Stomach (tissue), 9 donors: ENCODE measurements around the gene ZNRF3. TPM values are rescaled to one million over a fixed set of nuclear protein-coding genes. Genes with fewer than 3 reads are reported as not detected.
"Not testable (repeated sequence)": the region's sequence is repeated elsewhere in the genome, so short reads cannot be mapped to it uniquely, and the experiment has no call there.

Experiments used
- DNase-seq, 2 donors: peaks; one replicate each; pipeline versions ENCODE4 v3.0.0 to v3.0.0-alpha.2; 2013 to 2019
- H3K27ac ChIP-seq, 5 donors: fragments of 200-600 bp in 4 of 5; sonication (generic) in 4 of 5; one replicate each; pipeline ENCODE4 v1.5.1; 2013 to 2019; ENCODE audit warnings: mild to moderate bottlenecking in 1 of 5, moderate library complexity in 1 of 5
- H3K27me3 ChIP-seq, 3 donors: fragments of 200-600 bp; sonication (generic); one replicate each; pipeline ENCODE4 v1.5.1; 2017 to 2019; ENCODE audit warnings: mixed run types in 1 of 3
- H3K36me3 ChIP-seq, 4 donors: fragments of 200-600 bp; sonication (generic); 1 replicate in 3 of 4; 2 replicates in 1 of 4; pipeline ENCODE4 v1.5.1; 2016 to 2019
- H3K4me1 ChIP-seq, 4 donors: fragments of 200-600 bp; sonication (generic); one replicate each; pipeline ENCODE4 v1.5.1; 2016 to 2019
- H3K4me3 ChIP-seq, 4 donors: fragments of 200-600 bp; sonication (generic) in 3 of 4; one replicate each; pipeline ENCODE4 v1.5.1; 2016 to 2019; ENCODE audit warnings: mild to moderate bottlenecking in 1 of 4
- H3K9me3 ChIP-seq, 4 donors: fragments of 200-600 bp; sonication (generic); one replicate each; pipeline ENCODE4 v1.5.1; 2016 to 2019
- CTCF ChIP-seq, 7 experiments: fragments of 450-650 bp in 4 of 7; fragments of 200-600 bp in 3 of 7; sonication (generic) in 3 of 7; IDR thresholded peaks; one replicate each; pipeline ENCODE4 v1.5.1; 2016 to 2019; ENCODE audit warnings: antibody characterized with exemption in 7 of 7, control low read depth in 2 of 7, mild to moderate bottlenecking in 1 of 7
- EP300 ChIP-seq: sonication (generic); formaldehyde crosslinking; IDR thresholded peaks from one replicate; pipeline ENCODE4 v1.6.1; 2017; ENCODE audit warnings: antibody characterized with exemption
- POLR2A ChIP-seq, 4 donors: fragments of 450-650 bp; IDR thresholded peaks; one replicate each; pipeline ENCODE4 v1.6.1; 2016; ENCODE audit warnings: antibody characterized with exemption in 4 of 4, control low read depth in 2 of 4, mild to moderate bottlenecking in 1 of 4, moderate library complexity in 1 of 4
- POLR2AphosphoS5 ChIP-seq, 3 donors: sonication (generic); formaldehyde crosslinking; IDR thresholded peaks; one replicate each; pipeline ENCODE4 v1.6.1; 2016; ENCODE audit warnings: antibody characterized with exemption in 3 of 3
- WGBS, 5 donors: extraction: QIAGEN DNeasy Blood & Tissue Kit in 3 of 5; methylation state at CpG; one replicate each; pipeline versions ENCODE4 v1.1.5 to v1.1.7; 2013 to 2018; 5-methylcytosine and 5-hydroxymethylcytosine counted together
- intact Hi-C: fragments of 100-400 bp; cut with DNase I; formaldehyde crosslinking; loops from one replicate; pipeline ENCODE4 v1.15.1; 2023; ENCODE audit warnings: low total_unique reads
- polyA plus RNA-seq, 3 donors: library from polyadenylated mRNA; stranded (reverse); fragments of 200-250 nt; gene quantifications; one replicate each; pipeline ENCODE4 v1.2.3, GENCODE V29; 2013
- total RNA-seq, 5 donors: library from RNA; depleted of rRNA; stranded (reverse); fragments of >200 nt; gene quantifications; one replicate each; pipeline versions ENCODE4 v1.1.0 to v1.2.3, GENCODE V29; 2014 to 2016
- donor health status: healthy with polysubstance abuse.
- donor health status: Bipolar disorder and iron deficiency.
- donor health status: healthy.

Gene ZNRF3
- total and polyA plus RNA-seq, 8 donors = 1.4 to 52.7 (median 3.6) TPM

GRCh38 chr22:29004647-29005371 is 121.4 kb downstream of the ZNRF3 start:
- no peaks in the 10 kb centered on the region for H3K27me3 ChIP-seq
- 18 to 31% (median 22%) methylated on average over 17 to 20 of the region's 20 CpGs for WGBS, 5 donors
- H3K4me1 ChIP-seq = peaks cover 20 to 48% (median 31%) of the 10 kb centered on the region in 4 donors
- DNase-seq = peak; percentile 85 to 86
- no peaks in the 10 kb centered on the region for H3K9me3 ChIP-seq
- H3K27ac ChIP-seq = peak overlapping the region; percentile 52 to 73 (median 63)
- H3K36me3 ChIP-seq = no peaks in the 10 kb centered on the region
- intact Hi-C loops = no loop called here
- no peak for TF ChIP-seq POLR2AphosphoS5 (IDR thresholded peaks at IDR 0.05)
- no peak for TF ChIP-seq CTCF (IDR thresholded peaks at IDR 0.05)
- peak overlapping the region in 1 of 4 donors; percentile 8 for H3K4me3 ChIP-seq

- H3K9me3 ChIP-seq, H3K27me3 ChIP-seq, H3K36me3 ChIP-seq, intact Hi-C loops, DNase-seq, H3K4me3 ChIP-seq: not testable (repeated sequence)
- peaks cover 20 to 47% (median 31%) of the 10 kb centered on the region in 4 donors for H3K4me1 ChIP-seq
- WGBS, 5 donors = 57 to 78% (median 67%) methylated on average over 8 of the region's 8 CpGs
- peak overlapping the region in 3 of 5 donors; percentile 54 to 73 (median 70) for H3K27ac ChIP-seq
These were observed 122.4 kb downstream of the ZNRF3 start for GRCh38 chr22:29005754-29006153.

GRCh38 chr22:29006346-29006745 is 123.0 kb downstream of the ZNRF3 start:
- H3K9me3 ChIP-seq = no peaks in the 10 kb centered on the region
- TF ChIP-seq POLR2A (IDR thresholded peaks at IDR 0.05) = no peak
- intact Hi-C loops = no loop called here
- H3K4me1 ChIP-seq = peaks cover 25 to 53% (median 33%) of the 10 kb centered on the region in 4 donors
- H3K27me3 ChIP-seq = no peaks in the 10 kb centered on the region
- peak overlapping the region in 1 of 5 donors; percentile 73 for H3K27ac ChIP-seq
- DNase-seq = no peak
- no peak overlapping the region for H3K4me3 ChIP-seq
- 55 to 63% (median 59%) methylated on average over 7 to 8 of the region's 8 CpGs for WGBS, 5 donors
- no peaks in the 10 kb centered on the region for H3K36me3 ChIP-seq

- Histone ChIP-seq H3K4me3 (no peak overlapping the region), H3K27ac (no peak overlapping the region), H3K27me3 (no peaks in the 10 kb centered on the region), H3K4me1 (peaks cover 32 to 61% (median 35%) of the 10 kb centered on the region in 4 donors), H3K36me3 (no peaks in the 10 kb centered on the region), H3K9me3 (no peaks in the 10 kb centered on the region)
- intact Hi-C loops = no loop called here
- TF ChIP-seq CTCF (IDR thresholded peaks at IDR 0.05) (no peak), POLR2A (IDR thresholded peaks at IDR 0.05) (no peak), POLR2AphosphoS5 (IDR thresholded peaks at IDR 0.05) (no peak), EP300 (no peak)
- 92 to 96% (median 94%) methylated on average over 5 of the region's 5 CpGs for WGBS, 5 donors
- DNase-seq = no peak
These were observed 125.8 kb downstream of the ZNRF3 start for GRCh38 chr22:29009148-29009547.

- H3K4me3 ChIP-seq = no peak overlapping the region
- peak; percentile 56 to 65 for DNase-seq
- intact Hi-C loops = no loop called here
- H3K27me3 ChIP-seq = no peaks in the 10 kb centered on the region
- no peaks in the 10 kb centered on the region for H3K36me3 ChIP-seq
- peak overlapping the region; percentile 7 to 33 (median 8) for H3K27ac ChIP-seq
- no peaks in the 10 kb centered on the region for H3K9me3 ChIP-seq
- WGBS, 5 donors = 27 to 45% (median 37%) methylated on average over 13 to 14 of the region's 14 CpGs
- TF ChIP-seq CTCF (IDR thresholded peaks at IDR 0.05) (no peak), POLR2AphosphoS5 (IDR thresholded peaks at IDR 0.05) (no peak), EP300 (no peak), POLR2A (IDR thresholded peaks at IDR 0.05) (no peak)
- H3K4me1 ChIP-seq = peaks cover 12 to 59% (median 19%) of the 10 kb centered on the region in 4 donors
These were observed 128.1 kb downstream of the ZNRF3 start for GRCh38 chr22:29011240-29012100.
